Muscle of arm (tissue), 12 donors: Measurements from ENCODE around the gene CDO1. TPM values are rescaled to one million over a fixed set of nuclear protein-coding genes. Genes with fewer than 3 reads are reported as not detected.
"Not testable (repeated sequence)": the region's sequence is repeated elsewhere in the genome, so short reads cannot be mapped to it uniquely, and the experiment has no call there.

ENCODE experiments used
- DNase-seq: peaks from one replicate; pipeline ENCODE4 v3.0.0-alpha.2; 2013
- polyA plus RNA-seq, 12 donors: library from polyadenylated mRNA; unstranded; fragments of 120-200 nt; gene quantifications; one replicate each; pipeline ENCODE4 v1.2.1, GENCODE V29; 2013; ENCODE audit not compliant: insufficient read length in 12 of 12

Gene CDO1
- polyA plus RNA-seq, 12 donors: 14.7 to 35.4 (median 24.0) TPM; not detected in 1

DNA sequence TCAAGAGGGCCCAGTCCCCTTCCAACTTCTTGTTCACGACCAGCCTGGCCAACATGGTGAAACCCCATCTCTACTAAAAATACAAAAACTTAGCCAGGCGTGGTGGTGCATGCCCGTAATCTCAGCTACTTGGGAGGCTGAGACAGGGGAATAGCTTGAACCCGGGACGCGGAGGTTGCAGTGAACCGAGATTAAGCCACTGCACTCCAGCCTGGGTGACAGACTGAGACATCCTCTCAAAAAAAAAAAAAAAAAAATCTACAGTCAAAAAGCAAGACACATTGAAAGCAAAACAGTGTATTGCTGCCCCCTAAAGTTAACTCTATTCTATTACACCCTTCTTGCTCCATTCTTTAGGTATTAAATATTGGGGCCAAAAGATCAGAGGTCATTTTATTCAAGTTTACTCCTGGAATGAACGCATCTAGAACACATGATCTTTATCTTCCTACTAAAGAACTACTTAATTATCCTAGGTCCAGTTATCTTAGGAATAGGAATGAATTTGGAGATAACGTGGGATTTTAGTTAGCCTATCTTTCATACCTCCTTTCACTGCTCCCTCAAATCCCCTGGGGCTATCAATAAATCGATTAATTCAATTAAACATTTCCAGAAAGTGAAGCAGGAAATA, 22.5 kb upstream of the CDO1 start:
- peak; percentile 54 for DNase-seq

DNA sequence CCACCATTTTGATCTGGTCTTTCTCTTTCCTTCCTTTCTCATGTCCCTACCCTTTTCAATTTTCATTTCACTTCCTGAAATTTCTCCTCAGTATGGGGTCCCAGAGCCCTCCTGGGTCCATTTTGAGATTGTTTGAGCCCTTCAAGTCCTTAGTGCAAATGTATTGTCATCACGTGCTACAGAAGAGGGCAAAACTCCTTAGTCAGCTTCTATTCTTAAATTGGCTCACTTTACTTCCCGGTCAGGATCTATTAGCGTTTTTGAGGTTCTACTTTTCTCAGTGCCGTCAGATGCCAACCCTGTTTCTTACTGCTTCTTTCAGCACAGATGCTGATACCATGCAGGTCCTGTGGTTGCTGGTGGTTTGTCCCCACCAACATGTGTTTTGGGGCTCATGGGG, 19.0 kb upstream of the CDO1 start:
- DNase-seq: no peak

DNA sequence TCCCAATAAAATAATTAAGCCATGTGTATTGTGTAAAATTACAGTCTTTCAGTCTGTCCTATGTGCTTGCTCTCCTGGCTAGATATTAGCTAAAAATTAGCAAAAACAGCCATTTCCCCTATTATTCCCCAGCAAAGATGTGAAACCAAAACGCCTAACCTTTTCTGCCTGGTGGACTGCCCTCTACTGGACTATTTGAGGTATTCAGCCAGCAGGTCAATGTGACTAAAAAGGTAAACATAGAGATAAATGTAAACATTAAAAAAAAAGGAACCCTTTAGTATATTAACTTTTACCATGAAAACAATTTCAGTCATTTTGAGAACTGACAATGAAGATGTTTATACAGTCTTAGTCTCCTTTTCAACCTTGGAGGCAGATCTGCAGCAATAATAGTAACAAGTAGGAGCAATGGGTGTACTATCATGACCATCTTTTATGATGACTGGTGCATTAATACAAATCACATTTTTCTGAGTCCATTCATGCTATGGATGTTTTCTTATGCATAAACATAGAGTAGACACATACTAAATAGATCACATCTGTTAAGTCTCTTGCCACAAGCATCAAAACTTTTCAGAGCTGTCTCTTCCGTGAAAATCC, 14.8 kb upstream of the CDO1 start:
- peak; percentile 44 for DNase-seq

DNA sequence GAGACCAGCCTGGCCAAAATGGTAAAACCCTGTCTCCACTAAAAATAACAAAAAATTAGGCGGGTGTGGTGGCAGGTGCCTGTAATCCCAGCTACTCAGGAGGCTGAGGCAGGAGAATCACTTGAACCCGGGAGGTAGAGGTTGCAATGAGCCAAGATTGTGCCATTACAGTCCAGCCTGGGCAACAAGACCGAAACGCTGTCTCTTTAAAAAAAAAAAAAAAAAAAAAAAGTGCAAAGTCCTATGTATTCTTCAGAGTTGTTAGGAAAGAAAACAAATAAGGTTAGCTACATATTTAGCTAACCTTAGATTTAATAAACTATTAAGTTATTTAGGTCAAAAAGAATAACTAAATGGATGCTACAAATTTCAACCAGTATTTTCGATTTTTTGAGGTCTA, 13.5 kb upstream of the CDO1 start:
- no peak for DNase-seq

DNA sequence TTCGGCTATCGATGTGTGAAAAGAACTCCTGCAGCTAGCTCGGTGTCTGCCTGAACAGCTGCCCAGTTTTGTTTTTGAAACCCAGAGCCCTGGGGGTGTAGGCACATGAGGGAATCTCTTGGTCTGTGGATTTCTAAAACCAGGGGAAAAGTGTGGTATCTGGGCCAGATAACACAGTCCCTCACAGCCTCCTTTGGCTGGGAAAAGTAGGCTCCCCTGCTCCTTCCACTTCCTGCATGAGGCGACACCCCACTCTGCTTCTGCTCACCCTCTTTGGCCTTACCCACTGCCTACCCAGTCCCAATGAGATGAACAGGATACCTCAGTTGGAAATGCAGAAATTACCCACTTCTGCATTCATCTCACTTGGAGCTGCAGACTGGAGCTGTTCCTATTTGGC, 9.5 kb upstream of the CDO1 start:
- no peak for DNase-seq

DNA sequence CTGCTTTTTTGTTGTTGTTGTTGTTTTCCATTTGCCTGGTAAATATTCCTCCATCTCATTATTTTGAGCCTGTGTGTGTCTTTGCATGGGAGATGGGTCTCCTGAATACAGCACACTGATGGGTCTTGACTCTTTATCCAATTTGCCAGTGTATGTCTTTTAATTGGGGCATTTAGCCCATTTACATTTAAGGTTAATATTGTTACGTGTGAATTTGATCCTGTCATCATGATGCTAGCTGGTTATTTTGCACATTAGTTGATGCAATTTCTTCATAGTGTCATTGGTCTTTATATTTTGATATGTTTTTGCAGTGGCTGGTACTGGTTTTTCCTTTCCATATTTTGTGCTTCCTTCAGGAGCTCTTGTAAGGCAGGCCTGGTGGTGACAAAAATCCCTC, 8.5 kb upstream of the CDO1 start:
- not testable (repeated sequence) for DNase-seq

DNA sequence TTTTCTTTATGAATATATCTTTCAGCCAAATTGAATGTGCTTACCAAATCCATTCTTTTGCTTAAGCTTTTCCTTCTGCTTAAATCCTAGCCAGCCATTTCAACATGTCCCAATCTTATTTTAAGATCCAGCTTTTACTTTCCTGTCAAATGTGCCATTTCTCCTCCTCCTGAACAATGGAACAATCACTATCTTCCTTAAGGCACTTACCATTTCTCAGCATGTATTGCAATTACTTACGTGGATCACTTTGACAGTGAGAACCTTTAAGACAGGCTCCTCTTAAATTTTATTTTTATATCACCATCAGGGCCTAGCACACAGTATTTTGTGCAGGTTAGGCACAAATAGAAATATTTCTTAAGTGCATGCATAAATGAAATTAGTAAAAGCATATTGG, 4.4 kb upstream of the CDO1 start:
- no peak for DNase-seq

DNA sequence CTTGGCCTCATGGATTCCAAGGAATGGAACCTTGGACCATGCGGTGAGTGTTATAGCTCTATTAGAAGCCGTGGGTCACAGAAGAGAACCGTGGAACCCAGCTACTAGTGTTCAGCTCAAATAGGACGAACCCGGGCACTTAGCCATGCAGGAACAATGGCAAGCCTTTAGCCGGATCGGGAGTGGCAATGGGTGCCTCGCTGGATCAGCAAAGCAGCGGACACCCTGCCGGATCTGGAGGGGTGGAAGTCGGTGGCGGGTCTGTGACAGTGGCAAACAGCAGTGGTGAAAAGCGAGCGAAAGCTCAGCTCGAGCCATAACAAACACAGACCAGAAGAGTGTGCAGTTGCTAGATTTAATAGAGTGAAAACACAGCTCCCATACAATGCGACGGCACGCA, 2.4 kb upstream of the CDO1 start:
- DNase-seq: no peak

DNA sequence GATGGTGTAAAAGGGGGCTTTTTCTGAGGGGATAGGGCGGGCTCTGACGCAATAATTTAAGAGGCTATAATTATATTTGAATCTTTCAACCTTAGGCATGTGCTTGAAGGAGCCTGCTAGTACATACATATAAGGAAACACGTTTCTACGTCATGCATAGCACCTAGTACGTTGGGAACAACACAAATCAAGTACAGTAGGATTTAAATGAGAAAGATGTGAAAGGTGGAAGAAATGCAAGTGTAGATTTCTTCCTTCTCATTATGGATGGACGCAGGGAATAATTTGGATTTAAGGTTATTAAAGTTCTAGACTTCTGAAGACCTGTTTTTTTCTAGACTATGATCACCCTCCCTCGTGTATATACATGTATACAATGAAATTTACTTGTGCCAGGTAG, 927 bp upstream of the CDO1 start:
- no peak for DNase-seq

DNA sequence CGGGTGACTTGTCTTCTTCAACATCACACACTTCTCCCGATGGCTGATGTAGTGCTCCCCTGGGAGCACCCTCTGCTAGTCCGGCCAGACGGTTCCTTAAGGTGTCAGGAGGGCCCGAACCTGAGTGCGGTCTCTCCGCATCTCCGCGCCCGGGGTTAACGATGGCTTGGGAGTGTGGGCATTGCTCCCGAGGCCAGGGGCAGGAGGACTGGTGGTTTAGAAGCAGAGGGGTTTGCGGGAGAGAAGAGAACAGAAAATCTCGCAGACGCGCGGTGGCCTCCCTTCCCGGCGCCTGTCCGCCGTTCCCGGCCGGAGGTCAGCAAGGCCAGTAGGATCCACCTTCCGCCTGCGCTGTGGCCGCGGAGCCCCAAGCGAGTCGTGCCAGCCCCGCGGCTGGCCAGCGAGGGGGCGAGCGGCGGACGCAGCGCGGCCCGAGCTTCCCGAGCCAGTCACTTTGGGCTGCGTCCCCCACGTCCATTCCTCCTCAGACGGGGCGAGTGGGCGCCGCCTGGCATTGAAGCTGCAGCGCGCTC, 700 bp downstream of the CDO1 start:
- DNase-seq: peak; percentile 35

DNA sequence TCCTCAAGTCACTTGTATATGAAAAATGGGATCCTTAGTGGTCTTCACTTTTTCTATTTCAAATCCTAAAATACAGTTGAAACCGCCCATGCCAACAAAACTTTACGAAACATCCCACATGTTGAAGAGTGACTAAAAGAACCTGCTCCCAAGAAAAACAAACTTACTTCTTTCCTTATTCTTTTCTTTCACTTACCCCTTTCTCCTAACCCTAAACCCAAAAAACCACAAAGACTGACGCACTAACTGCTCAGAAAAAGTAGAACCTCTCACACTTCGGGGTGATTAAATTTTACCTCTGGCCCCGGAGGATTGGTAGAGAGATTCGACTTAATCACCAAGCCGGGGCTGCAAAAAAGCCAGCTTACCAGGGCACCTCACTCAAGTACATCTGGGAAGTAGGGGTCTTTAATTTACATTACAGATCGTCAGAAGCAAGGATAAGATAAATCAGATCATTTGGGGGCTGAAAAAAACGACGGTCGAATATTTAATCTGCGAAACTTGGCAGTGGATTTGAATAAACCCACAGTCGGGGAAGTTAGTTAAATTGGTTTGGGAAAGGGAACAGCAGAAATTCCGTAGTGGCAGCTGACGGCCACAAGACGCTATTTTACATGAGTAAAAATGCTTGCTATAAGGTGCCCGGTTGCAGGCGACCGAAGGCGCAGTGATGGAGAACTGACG, 1.3 kb downstream of the CDO1 start:
- DNase-seq: no peak

DNA sequence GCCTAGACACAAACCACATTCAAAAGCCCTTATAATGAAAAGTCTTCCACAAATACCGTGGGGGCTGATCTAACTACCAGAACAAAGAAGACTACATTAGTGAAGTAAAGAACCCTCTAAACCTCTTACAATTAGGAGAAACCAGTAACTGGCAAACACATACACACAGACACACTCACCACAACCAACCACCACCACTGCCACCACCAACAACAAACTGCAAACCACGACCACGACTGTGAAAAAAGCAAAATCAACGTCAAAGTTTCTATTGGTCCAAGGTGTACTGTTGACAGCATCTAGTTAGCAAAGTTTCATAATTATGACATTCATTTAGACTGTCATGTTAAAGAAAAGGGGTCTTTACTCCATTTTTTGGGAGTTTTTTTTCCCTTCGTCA, 2.7 kb downstream of the CDO1 start:
- DNase-seq: no peak

DNA sequence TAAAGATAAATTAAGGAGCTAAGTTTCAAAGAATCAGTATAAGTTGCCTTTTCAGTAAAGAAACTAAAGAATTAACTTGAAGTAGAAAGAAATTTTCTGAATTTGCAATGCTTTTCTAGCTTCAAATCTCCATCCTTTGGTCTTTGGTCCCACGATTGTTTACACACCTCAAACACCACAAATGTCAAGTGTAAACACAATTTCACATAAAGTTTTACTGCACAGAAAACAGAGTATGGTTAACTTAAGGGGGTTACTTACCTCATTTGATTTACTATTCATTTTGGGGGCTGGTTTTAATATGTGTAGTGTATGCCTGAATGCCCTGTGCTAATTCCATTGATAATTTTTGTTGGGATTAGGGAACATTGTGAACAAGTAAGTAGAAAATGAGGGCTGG, 4.1 kb downstream of the CDO1 start:
- DNase-seq: no peak

DNA sequence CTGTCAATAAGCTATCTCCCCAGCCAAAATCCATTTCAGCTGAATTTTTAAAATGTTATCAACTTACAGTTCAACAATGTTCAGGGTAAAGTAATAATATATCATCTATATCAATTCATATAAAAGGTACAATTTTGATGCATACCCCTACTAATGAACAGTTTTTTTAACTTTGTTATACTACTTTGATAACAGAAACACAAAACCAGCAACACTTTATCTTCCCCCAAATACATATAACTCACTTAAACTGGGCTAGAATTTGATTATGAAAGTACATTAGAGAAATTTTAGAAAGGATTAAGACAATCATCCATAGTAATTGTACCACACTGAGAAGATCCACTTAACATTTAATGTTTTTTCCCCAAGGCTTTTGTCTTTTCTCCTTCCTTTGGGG, 5.1 kb downstream of the CDO1 start:
- DNase-seq: no peak

DNA sequence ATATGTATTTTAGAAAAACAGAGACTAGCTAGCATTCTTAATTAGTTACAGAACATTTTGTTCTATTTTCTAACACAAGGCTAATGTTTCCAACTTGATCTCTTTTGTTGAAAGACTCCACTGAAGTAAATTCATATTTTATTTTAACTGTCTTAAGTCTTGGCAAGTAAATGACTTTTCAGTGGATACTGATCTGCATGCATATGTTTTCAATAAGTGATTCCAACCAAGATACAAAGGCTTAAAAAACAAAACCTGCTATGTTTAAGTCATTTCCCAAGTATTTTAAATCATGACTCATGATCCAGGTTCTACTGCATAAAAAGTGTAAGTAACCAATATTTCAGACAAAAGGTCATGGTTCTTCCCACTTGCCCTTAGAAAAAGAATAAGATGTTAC, 5.7 kb downstream of the CDO1 start:
- DNase-seq: peak; percentile 31

DNA sequence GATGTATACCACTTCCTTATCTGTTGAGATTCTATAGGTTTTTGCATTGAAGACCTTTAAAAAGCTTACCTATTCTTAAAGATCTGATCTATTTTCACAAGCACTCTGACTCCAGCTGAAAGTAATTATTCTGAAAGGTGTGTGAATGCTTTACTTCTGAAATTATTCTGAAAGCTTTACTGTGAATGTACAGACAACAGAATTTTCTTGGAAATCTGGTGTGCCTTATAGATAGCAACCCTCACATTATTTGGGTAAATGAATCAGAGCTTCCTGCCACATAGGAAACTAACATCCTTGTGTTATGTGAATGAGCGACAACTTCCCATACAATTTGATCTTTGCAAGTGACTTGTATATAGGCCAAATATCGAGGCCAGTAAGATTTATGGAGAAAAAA, 6.5 kb downstream of the CDO1 start:
- no peak for DNase-seq

DNA sequence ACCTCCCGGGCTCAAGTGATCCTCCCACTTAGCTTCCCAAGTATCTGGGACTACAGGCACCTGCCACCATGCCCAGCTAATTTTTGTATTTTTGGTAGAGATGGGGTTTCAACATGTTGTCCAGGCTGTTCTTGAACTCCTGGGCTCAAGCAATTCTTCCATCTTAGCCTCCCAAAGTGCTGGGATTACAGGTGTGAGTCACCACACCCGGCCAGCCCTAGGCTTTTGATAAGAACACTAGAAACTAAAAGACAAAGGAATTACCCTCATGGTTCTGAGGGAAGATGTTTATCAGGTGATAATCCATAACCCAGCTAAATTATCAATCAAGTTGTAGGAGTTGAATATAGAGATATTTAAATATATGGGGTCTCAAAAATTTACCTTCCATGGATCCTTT, 8.4 kb downstream of the CDO1 start:
- DNase-seq: not testable (repeated sequence)

DNA sequence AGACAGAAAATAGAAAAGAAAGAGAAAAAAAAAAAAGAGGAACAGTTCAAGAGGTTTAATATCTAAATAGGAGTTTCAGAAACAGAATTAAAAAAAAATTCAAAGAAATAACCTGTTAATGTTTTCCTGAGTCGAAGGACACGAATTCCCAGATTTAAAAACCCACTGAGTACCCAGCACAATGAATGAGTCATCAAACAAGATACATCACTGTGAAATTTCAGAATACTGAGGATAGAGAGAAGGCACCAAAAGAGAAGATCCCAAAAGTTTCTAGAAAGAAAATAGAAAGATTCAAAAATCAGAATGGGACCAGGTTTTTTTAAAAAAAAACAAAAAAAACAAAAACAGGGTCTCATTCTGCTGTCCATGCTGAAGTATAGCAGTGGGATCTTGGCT, 8.8 kb downstream of the CDO1 start:
- DNase-seq: no peak

DNA sequence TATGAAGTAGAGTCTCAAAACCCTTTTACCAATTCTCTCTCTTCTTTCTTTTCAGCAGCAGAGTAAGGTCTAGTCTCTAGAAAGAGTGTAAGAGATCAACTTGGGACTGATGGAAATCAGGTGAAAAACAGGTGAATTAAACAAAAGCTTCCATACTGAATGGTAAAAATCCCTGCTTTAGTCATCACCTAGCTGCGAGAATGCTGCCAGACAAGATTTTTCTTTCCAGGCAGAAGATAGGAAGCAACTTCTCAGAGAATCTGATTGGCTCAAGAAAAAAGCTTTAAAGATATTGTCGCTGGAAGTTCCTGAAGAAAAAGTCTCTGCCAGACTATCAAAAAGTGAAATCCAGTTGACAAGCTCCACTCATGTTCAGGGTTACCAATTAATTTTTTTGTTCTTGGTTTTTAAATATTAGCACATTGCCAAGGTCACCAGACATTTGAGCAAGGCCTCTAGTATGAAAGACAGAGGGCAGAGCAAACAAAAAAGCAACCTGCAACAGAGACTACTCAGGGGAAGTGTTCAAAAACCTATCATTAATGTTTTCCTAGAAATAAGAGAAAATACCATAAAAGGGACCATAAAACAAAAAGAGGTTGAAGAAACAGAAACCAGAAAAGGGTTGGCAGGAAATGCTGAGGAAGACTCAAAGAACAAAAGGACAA, 9.3 kb downstream of the CDO1 start:
- no peak for DNase-seq

DNA sequence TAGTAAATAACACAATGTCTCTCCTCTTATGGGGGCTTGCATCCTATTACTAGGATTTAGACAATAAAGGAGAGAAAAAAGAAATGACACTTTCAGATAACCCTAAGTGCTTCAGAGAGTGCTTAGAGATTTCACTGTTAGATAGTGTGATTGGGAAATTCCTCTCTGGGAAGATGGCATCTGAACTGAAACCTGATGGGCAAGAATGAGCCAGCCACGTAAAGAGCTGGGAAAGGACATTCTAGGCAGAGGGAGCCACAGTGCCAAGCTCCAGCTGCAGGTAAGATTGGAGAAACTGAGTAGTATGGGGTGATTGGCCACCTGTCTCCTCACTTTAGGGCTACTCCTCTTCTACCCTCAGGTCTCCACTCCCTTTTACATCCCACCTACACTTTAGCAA, 14.5 kb downstream of the CDO1 start:
- DNase-seq: no peak

DNA sequence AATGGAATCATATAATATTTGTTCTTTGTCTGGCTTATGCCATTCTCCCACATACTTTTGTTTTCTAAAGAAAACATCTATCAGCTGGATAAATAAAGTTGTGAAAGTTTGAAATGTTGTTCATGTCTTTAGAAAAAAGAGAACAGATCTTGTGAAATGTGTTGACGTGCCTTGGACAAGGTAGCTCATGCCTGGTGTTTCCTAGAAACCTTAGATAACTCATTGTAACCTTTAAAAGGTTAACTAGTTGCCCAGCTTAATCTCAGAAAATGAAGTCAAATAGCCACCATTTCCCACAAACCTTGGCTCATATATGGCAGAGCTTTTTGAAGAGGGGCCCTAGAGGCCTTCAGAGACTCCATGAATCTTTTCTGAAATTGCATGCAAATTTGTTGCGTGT, 15.3 kb downstream of the CDO1 start:
- no peak for DNase-seq

DNA sequence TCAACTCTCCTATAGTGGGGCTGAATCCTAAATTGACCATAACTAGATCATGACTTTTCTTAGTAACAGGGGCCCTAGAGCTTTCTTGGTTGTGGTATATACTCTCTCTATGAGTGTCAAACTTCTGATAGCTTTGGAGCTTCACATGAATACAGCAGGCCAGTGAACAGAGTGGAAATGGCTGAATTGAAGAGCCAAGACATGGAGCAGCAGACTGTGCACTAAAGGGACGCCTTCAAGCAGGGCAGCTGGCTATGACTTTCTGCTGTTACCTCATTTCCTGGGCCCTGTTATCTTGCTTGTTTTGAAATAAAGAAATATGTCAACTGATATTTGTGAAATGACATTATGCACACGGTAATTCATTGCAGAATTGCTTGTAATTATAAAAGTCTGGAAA, 16.4 kb downstream of the CDO1 start:
- no peak for DNase-seq

DNA sequence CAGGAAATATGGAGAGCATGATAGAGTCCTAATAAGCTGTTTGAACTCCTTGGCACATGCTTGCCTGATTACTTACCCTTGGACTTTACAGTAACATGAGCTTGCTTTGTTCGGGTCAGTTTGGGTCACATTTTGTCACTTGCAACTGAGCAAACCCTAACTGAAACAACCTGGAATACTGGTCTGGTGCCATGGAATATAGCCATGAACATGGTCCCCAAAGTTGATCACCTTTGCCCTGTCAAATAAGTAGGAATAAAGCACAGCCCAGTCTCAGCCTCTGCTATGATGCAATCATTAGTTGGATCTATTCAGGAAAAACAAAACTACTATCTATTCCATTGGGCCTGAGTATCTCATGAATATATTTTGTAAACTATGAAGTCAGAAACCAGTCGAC, 18.2 kb downstream of the CDO1 start:
- no peak for DNase-seq
